ENCODE measurements around the gene COA3. TPM values are rescaled to one million over a fixed set of nuclear protein-coding genes. Genes with fewer than 3 reads are reported as not detected.
A peak's percentile ranks its signal among the peaks of the same experiment; 100 is the strongest.

COA3 gene
- total and polyA plus RNA-seq, 7 donors: 73.4 to 382 (median 100) TPM

DNA sequence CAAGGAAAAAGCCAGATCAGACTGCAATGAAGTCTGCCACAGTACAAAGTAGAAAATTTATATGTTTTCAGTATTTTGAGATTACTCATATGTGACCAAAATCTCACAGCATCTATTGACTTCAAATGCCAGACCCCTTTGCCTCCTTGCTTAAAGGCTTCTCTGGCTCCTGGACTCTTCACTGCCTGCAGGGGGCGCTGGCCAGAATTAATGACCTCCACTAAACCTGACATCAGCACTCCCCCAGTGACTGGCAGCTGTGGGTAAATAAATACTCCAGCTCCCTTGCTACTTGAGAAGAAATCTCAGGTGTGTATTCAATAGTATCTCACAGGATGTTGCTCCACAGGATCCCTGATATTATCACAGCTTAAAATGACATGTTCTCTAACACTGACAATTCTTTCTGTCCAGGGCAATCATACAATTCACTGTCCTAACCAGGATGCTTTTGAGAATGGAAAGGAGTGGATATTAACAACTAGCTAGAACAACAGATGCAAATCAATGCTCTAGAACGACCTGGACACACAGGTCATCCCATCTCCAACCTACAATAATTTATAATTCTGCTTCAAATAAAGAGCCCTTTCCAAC lies 21.5 kb upstream of the COA3 start:
- TF ChIP-seq, protein P1, sequence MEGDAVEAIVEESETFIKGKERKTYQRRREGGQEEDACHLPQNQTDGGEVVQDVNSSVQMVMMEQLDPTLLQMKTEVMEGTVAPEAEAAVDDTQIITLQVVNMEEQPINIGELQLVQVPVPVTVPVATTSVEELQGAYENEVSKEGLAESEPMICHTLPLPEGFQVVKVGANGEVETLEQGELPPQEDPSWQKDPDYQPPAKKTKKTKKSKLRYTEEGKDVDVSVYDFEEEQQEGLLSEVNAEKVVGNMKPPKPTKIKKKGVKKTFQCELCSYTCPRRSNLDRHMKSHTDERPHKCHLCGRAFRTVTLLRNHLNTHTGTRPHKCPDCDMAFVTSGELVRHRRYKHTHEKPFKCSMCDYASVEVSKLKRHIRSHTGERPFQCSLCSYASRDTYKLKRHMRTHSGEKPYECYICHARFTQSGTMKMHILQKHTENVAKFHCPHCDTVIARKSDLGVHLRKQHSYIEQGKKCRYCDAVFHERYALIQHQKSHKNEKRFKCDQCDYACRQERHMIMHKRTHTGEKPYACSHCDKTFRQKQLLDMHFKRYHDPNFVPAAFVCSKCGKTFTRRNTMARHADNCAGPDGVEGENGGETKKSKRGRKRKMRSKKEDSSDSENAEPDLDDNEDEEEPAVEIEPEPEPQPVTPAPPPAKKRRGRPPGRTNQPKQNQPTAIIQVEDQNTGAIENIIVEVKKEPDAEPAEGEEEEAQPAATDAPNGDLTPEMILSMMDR (IDR thresholded peaks at IDR 0.05): peak in 3 of 4 experiments; percentile 17 to 56 (median 27)
- no peak for TF ChIP-seq POLR2A (IDR thresholded peaks at IDR 0.05)
- H3K4me1 ChIP-seq: peaks cover 0 to 22% (median 18%) of the 10 kb centered on the region in 4 donors
- H3K36me3 ChIP-seq: peaks cover 32 to 76% (median 49%) of the 10 kb centered on the region in 4 donors
- no peaks in the 10 kb centered on the region for H3K27me3 ChIP-seq
- no peaks in the 10 kb centered on the region for H3K9me3 ChIP-seq
- no peak for DNase-seq
- 24 to 35% methylated on average over 2 of the region's 2 CpGs for WGBS, 2 donors
- intact Hi-C loops (cut with DNase I): loop anchor here (5.0 to 10.0 kb wide), 2 partner anchors 98 to 245 kb away; partner anchors contain the start of gene PSMC3IP
- no peak overlapping the region for H3K4me3 ChIP-seq
- no peak overlapping the region for H3K27ac ChIP-seq

DNA sequence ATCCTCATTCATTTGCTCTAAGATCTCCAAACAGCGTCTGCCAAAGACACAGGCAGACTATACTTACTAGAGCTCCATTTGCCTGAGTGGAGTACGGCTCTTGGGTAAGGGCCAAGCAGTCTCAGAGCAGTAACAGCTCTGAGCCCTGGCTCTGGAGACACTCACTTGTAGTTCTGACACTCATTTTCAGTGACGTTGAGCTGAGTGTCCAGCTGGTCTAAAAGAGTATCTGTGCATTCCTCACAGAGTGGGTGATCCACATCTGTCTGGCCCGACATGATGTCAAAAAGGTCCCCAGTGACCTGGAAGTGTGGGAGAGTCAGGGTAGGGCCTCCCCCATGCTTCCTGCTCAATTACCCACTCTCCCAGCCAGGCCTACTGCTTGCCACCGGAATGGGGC lies 19.9 kb upstream of the COA3 start:
- no peaks in the 10 kb centered on the region for H3K9me3 ChIP-seq
- TF ChIP-seq POLR2AphosphoS5 (IDR thresholded peaks at IDR 0.05) (no peak), POLR2A (IDR thresholded peaks at IDR 0.05) (no peak), EP300 (IDR thresholded peaks at IDR 0.05) (no peak)
- TF ChIP-seq, protein P1 (IDR thresholded peaks at IDR 0.05): no peak
- peaks cover 0 to 23% (median 10%) of the 10 kb centered on the region in 4 donors for H3K4me1 ChIP-seq
- H3K27me3 ChIP-seq: no peaks in the 10 kb centered on the region
- no peak for DNase-seq
- intact Hi-C loops (cut with DNase I): no loop called here
- peaks cover 37 to 92% (median 62%) of the 10 kb centered on the region in 4 donors for H3K36me3 ChIP-seq
- no peak overlapping the region for H3K27ac ChIP-seq
- no peak overlapping the region for H3K4me3 ChIP-seq
- WGBS, 2 donors: 87 to 91% methylated on average over 5 of the region's 5 CpGs

DNA sequence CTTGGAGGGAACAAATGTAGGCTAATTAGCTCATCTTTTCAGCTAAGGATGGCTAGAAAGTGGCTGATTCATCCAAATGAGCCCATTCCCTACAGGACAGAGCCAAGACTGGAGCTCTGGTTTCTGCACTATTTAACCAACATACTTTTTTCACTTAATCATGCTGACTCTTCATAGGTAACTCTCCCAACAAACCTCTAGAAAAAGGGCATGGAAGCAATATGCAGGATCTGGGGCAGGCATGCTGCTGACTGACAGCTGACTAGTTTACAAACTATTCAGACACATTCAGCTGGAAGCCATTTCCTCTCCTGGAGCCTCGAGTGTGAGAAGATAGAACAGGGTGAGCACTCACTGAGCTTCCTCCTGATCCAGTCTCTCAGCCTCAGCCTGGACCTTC lies 19.4 kb upstream of the COA3 start:
- Histone ChIP-seq H3K27ac (no peak overlapping the region), H3K4me3 (no peak overlapping the region), H3K27me3 (no peaks in the 10 kb centered on the region), H3K4me1 (peaks cover 0 to 18% (median 5%) of the 10 kb centered on the region in 4 donors), H3K9me3 (no peaks in the 10 kb centered on the region), H3K36me3 (peaks cover 37 to 97% (median 64%) of the 10 kb centered on the region in 4 donors)
- TF ChIP-seq, protein P1 (IDR thresholded peaks at IDR 0.05): no peak
- TF ChIP-seq EP300 (IDR thresholded peaks at IDR 0.05) (no peak), POLR2A (IDR thresholded peaks at IDR 0.05) (no peak), POLR2AphosphoS5 (IDR thresholded peaks at IDR 0.05) (no peak)
- intact Hi-C loops (cut with DNase I): no loop called here
- no peak for DNase-seq
- 60 to 74% methylated on average over 1 of the region's 1 CpG for WGBS, 2 donors

DNA sequence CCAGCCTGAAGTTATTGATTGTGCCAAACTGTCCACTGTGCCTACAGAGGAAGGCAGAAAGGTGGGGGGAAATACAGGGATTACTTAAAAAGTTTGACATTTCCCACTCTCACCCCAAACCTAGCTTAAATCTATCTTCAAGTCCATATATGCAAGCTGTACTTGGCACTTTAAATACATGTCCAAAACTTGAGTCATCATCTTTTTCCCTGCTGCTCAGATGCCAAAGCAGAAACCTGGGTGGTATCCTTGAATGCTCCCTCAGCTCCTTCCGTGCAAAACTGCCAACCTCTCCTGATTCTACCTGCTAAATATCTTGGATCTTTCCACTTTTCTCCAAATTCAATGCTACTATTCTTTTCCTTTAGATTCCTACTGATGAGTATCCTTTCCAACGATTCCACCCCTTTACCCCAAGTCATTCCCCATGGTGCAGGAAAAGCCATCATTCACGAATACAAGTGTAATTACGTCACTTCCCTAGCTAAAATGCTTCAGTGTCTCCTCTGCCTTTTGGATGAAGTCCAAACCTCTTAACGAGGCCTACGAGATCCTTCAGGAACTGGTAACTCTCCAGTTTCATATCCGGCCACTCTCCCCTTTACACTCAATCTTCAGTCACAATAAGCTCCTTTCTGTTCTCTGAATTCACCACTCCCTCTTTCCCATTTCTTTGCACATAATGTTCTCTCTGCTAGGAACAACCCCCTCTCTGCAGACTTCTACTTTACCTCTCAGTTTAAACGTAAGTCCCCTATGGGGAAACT lies 16.3 kb upstream of the COA3 start:
- Histone ChIP-seq H3K36me3 (peaks cover 37 to 97% (median 67%) of the 10 kb centered on the region in 4 donors), H3K4me3 (no peak overlapping the region), H3K4me1 (peaks cover 0 to 10% (median 0%) of the 10 kb centered on the region in 4 donors), H3K27me3 (no peaks in the 10 kb centered on the region), H3K27ac (peak overlapping the region in 3 of 4 donors; percentile 10 to 25 (median 11)), H3K9me3 (no peaks in the 10 kb centered on the region)
- TF ChIP-seq POLR2A (IDR thresholded peaks at IDR 0.05) (no peak), EP300 (IDR thresholded peaks at IDR 0.05) (no peak), POLR2AphosphoS5 (IDR thresholded peaks at IDR 0.05) (no peak)
- TF ChIP-seq, protein P1 (IDR thresholded peaks at IDR 0.05): no peak
- WGBS, 2 donors: 68 to 78% methylated on average over 8 of the region's 8 CpGs
- DNase-seq: no peak
- intact Hi-C loops (cut with DNase I): no loop called here

All from sigmoid colon (tissue), 7 donors.